KBM-7 (cell line): Measurements from ENCODE around the gene ELF5.
A peak's percentile ranks its signal among the peaks of the same experiment; 100 is the strongest.

ENCODE experiments used
- DNase-seq: peaks from one replicate; pipeline ENCODE4 v3.0.0-alpha.2; 2015
- in situ Hi-C: fragments of 300-500 bp; cut with MboI; formaldehyde crosslinking; loops from 2 replicates; pipeline ENCODE4 v1.14.3; 2020; ENCODE audit warnings: low sequenced_read_pairs, low pct_unique_long_range_greater_than_20kb, mixed read lengths

Gene ELF5

DNA sequence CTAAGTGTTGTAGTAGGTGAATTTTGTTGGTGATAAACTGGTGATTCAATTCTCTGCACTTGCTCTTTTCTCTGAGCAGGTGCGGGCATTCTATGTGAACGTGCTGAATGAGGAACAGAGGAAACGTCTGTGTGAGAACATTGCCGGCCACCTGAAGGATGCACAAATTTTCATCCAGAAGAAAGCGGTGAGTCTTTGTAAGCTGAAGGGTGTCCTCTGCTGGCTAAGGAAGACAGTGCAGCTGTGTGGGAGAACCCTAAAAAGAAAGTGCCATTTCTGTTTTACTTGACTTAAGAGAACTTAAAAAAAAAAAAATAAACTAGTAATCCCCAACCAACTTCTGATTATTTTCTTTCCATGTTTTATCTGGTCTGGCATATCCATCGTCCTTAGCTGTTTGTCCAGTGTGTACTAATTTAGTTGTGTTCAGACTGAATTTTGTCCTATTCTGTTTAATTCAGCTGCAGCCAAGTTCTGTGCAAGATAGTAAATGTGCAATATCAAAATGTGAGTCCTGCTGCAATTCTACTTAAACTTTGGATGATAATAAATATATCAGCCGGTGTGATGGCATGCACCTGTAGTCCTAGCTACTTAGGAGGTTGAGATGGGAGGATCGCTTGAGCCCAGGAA, 45.3 kb downstream of the ELF5 start:
- in situ Hi-C loops: no loop called here
- peak; percentile 83 for DNase-seq

DNA sequence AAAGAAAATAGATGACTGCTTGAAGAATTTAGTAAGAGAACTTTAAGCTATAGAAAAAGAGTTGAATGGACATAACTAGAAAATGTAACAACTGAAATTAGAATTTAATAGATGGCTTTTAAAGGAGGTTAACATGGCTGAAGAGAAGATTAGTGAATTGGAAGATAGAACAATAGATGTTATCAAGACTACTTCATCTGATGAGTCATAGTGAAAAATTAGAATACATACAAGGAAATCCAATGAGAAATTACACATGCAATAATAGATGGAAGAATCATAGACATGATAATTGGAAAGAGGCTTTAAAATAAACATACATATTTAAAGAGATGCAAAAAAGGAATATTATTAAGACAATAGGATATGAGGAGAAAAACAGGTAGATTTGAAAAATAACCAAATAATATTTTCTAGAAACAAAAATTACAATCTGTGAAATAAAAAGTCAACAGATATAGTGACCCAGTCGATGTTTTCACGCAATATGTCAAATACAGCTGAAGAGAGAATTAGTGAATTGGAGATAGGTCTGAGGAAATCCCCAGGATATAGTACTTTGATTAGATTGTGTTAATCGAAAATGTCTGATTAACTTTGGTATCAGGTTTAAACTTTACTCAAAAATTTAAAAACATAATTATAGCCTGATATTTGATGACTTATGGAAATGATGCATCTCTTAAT, 46.6 kb downstream of the ELF5 start:
- no peak for DNase-seq
- in situ Hi-C loops: no loop called here

- DNase-seq: peak; percentile 89
- in situ Hi-C loops: no loop called here
Measured at GRCh38 chr11:34464591-34465051, 49.0 kb downstream of the ELF5 start.

- in situ Hi-C loops: no loop called here
- DNase-seq: no peak
Measured at GRCh38 chr11:34461215-34461614, 52.4 kb downstream of the ELF5 start.

DNA sequence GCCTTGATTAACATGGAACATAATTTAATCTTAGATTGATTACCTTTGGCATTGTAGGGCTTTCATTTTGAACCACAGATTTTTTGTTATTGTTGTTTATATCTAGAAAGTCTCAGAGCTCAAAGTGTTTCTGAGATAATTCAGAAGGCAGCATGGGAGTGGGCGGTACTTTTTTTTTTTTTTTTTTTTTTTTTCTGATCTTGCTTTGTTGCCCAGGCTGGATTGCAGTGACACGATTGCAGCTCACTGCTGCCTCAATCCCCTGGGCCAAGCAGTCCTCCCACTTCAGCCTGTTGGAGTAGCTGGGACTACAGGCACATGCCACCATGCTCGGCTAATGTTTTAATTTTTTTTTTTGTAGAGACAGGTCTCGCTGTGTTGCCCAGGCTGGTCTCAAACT, 53.3 kb downstream of the ELF5 start:
- no peak for DNase-seq
- in situ Hi-C loops: no loop called here

GRCh38 chr11:34459507-34460162, 54.0 kb downstream of the ELF5 start:
- DNase-seq: no peak
- in situ Hi-C loops: no loop called here

DNA sequence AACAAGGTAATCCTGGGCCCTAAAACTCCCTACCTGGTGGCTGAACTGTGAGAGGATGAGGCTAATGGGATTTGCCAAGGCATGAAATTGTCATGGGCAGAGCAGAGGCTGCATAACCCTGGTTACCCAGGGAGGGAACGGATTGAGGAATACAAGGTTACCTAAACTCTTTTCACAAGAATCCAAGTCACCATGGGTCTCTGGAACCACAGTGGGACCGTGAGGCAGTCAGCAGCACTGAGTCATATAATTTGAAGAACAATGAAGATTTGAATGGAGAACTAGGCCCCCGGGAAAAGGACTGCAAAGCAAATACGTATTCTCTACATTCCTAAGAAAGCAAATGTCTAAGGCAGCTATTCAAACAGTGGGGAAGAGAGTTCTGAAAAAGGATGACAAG, 55.1 kb downstream of the ELF5 start:
- no peak for DNase-seq
- in situ Hi-C loops: no loop called here

DNA sequence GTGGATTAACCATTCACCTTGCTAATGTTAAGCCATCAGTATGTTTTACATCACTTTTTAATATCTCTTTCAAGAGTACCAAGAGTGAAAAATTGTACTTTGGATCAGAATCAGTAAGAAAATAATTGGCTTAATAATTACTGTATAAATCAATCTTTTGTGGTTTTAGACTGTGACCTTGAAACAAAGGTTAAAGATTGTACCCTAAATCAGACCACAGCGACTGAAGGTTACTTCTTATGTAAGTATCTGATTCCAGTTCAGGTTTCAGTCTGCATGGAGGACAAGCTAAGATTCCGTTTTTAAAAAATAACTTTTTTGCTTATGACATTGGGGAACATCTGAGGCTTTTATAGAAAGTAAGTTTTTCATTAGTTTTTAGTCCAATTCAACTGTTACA, 56.0 kb downstream of the ELF5 start:
- in situ Hi-C loops: no loop called here

DNA sequence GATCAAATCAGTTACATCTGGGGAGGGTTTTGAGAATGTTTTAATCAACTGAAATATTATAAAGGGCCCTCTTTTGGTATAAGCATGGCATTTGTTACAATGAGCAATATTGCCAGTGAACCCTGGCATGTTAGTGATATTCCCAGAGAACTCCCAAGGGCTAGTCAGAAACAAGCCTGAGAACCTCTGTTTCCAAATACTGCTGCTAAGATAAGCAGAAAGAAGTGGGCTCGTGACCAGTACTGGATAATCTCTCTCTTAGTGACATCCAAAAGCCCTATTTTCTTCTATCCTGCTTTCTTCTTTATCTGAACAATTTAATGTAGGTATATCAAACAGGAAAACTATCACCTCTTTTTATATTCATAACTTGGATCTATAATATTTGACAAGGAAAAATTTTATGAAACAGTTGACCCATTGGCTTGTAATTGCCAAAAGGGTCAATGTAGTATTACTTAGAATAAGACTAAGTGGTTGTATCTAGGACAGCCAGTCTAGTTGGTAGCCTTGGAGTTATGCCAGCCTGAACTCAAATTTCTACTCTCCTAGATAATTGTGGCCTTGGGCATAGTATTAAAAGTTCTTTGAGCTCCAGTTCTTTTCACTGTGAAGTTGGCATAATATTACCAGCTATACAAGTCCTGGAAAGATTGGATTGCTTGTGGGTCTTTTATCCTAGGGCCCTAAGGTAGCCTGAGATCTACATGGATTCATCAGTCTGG, 59.1 kb downstream of the ELF5 start:
- DNase-seq: no peak
- in situ Hi-C loops: no loop called here

More for the DNA sequence above, 56.0 kb downstream of the ELF5 start:
- no peak for DNase-seq

DNA sequence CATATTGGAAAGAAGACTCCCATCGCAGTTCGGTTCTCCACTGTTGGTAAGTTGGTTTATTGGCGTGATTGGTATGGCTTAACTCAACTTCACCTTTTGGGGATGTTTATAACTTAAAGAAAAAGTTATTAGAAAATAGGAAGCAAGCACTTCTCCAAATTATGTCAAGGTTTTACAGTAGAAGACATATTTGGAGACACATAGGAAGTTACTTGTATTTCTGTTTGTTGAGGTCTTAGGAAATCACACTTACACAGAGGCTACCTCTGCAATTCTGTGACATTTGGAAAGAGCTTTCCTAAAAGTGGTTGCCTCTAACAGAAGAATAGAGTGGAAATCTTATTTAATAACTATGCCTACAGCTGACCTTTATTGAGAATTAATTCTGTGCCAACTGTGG, 62.5 kb downstream of the ELF5 start:
- DNase-seq: no peak
- in situ Hi-C loops: no loop called here

GRCh38 chr11:34449013-34449412, 64.6 kb downstream of the ELF5 start:
- in situ Hi-C loops: no loop called here
- peak; percentile 61 for DNase-seq

DNA sequence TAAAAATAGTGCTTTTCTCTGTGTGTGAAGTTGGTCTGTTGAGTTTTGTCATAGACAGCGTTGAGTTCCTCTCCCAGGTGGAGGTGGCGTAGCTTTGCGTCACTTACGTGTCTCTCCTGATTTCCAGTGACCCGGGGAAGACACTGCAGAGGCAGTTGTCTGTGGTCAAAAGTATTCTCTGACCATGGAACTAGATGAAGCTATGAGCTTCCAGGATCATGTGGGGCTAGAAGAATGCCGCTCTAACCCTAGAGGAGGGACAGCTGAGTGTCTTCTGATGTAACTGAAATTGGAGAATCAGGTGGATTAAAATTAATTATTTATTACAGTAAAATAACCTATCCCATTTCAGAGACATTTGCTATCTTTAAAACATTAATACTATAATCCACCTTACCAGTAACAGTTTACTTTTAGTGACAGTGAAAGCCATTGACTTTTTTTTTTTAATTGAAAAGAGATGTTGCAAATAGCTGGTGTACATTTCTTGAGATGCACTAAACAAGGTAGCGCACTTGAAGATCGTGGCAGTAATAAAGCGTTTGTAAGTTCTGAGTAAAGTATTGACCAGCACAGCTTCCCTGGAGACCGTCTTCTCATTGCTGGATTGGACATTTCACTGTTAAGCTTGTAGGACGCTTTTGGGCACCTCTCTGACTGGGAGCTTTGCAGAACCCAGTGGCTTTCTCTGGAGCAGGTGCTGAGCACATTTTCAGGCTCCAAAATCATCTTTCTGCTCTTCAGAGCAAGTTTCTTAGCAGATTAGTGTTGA, 65.2 kb downstream of the ELF5 start:
- DNase-seq: no peak
- in situ Hi-C loops: no loop called here

- no peak for DNase-seq
- in situ Hi-C loops: no loop called here
Measured at GRCh38 chr11:34447044-34447443, 66.5 kb downstream of the ELF5 start.

- in situ Hi-C loops: no loop called here
- no peak for DNase-seq
Measured at GRCh38 chr11:34446386-34446785, 67.2 kb downstream of the ELF5 start.

GRCh38 chr11:34445956-34446355, 67.6 kb downstream of the ELF5 start:
- no peak for DNase-seq
- in situ Hi-C loops: no loop called here

DNA sequence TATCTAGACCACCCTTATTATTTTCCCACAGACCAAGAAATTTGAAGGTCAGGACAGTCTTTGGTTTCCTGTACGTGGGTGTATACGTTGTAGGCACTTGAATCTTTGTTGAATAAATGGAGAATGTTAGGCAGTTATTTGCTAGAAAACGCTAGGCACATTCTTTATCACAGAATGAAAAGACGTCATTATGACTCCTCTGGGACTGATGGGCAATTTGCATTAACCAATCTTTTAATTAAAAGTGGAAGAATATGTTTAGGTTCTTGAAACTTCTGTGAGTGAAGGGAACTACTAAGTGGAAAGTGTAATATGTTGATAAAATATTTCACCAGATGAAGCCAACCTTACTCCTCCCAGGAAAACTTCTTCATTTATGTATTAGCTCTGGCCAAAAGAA, 69.2 kb downstream of the ELF5 start:
- in situ Hi-C loops: no loop called here
- no peak for DNase-seq

GRCh38 chr11:34443136-34443535, 70.5 kb downstream of the ELF5 start:
- in situ Hi-C loops: no loop called here
- no peak for DNase-seq

DNA sequence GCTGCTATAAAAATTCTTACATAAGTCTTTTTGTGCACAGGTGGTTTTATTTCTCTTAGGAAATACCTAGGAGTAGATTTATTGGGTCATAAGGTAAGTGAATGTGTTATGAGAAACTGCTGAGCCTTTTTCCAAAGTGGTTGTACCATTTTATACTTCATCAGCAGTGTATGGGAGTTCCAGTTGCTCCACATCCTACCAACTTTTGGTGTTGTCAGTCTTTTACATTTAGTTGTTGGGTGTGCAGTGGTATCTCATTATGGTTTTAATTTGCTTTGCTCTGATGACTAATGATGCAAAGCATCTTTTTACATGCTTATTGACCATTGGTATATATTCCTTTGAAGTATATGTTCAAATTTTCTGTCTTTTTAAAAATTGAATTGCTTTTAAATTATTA, 71.8 kb downstream of the ELF5 start:
- no peak for DNase-seq

DNA sequence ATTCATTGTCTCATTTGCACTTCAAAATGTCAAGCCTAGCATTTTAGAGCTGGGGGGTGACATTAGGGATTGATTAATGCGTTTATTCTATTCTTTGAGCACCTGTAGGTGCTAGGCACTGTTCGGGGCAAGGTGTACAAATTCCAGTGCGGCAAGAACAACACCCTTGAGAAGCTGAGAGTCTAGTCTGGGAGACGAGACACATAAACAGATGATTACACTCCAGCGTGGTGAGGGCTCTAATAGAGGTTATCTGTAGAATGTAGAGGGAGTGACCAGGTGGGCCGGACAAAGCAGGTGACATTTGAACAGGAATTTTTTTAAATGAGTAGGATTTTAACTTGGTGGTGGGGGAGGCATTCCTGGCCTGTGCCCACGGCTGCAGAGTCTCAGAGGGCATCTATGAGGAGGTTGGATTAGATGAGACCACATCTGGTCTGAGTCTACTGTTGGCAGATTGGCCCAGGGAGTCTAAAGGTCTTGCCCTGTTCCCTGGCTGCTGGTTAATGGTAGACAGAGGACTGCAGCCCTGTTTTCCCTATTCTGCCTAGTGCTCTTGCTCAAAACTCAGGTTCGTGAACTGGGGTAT, 73.9 kb downstream of the ELF5 start:
- DNase-seq: no peak
- in situ Hi-C loops: no loop called here

More for the DNA sequence above, 71.8 kb downstream of the ELF5 start:
- in situ Hi-C loops: no loop called here
